ENCODE data around the gene VSIG10. TPM values are rescaled to one million over a fixed set of nuclear protein-coding genes. Genes with fewer than 3 reads are reported as not detected.

VSIG10 gene
- total RNA-seq, 1 donor from 2014 or later: 24.6 TPM

DNA sequence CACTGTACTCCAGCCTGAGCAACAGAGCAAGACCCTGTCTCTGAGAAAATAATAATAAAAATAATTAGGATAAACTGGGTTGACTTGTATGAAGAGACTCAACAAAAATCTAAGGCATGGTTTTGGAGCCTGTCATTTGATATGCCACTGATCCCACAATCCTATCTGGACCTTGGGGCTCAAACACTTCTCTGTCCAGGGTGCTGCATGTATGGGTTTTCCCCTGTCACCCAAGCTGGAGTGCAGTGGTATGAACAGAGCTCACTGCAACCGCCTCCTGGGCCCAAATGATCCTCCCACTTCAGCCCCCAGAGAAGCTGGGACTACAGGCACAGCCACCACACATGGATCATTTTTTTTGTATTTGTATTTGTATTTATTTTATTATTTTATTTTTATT, 5.3 kb upstream of the VSIG10 start:
- H3K4me3 ChIP-seq (ENCODE audit: low read depth, low read length): no peak overlapping the region
- no peak for TF ChIP-seq CTCF (conservative IDR thresholded peaks at IDR 0.05; ENCODE audit: low read depth, low read length)
- no peak for DNase-seq (ENCODE audit: low read depth)

- no peak for TF ChIP-seq CTCF (conservative IDR thresholded peaks at IDR 0.05; ENCODE audit: low read depth, low read length)
- DNase-seq (ENCODE audit: low read depth): no peak
- no peak overlapping the region for H3K4me3 ChIP-seq (ENCODE audit: low read depth, low read length)
Measured at GRCh38 chr12:118107694-118108093, 3.9 kb upstream of the VSIG10 start.

DNA sequence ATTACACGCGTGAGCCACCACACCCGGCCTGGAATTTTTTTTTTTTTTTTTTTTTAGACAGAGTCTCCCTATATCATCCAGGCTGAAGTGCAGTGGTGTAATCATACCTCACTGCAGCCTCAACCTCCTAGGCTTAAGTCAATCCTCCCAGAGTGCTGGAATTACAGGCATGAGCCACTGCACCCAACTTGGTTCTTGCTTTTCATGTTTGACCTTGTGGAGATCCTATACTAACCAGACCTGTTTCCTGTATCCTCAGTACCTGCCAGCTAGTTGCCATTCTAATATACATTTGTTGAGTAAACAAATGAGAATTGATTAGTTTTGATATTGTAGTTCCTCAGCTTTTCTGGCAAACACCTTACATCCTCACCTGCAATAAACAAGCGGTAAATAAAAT, 3.2 kb upstream of the VSIG10 start:
- no peak for DNase-seq (ENCODE audit: low read depth)
- no peak overlapping the region for H3K4me3 ChIP-seq (ENCODE audit: low read depth, low read length)
- no peak for TF ChIP-seq CTCF (conservative IDR thresholded peaks at IDR 0.05; ENCODE audit: low read depth, low read length)

- TF ChIP-seq CTCF (conservative IDR thresholded peaks at IDR 0.05; ENCODE audit: low read depth, low read length): no peak
- no peak for DNase-seq (ENCODE audit: low read depth)
Measured at GRCh38 chr12:118103201-118103600, 610 bp downstream of the VSIG10 start.

GRCh38 chr12:118102609-118103008, 1.2 kb downstream of the VSIG10 start:
- DNase-seq (ENCODE audit: low read depth): no peak
- TF ChIP-seq CTCF (conservative IDR thresholded peaks at IDR 0.05; ENCODE audit: low read depth, low read length): no peak
- H3K4me3 ChIP-seq (ENCODE audit: low read depth, low read length): peak overlapping the region; percentile 88

More at GRCh38 chr12:118103201-118103600, 610 bp downstream of the VSIG10 start:
- peak overlapping the region; percentile 88 for H3K4me3 ChIP-seq (ENCODE audit: low read depth, low read length)

GRCh38 chr12:118102070-118102469, 1.7 kb downstream of the VSIG10 start:
- peak overlapping the region; percentile 88 for H3K4me3 ChIP-seq (ENCODE audit: low read depth, low read length)
- peak; percentile 61 for DNase-seq (ENCODE audit: low read depth)
- no peak for TF ChIP-seq CTCF (conservative IDR thresholded peaks at IDR 0.05; ENCODE audit: low read depth, low read length)

DNA sequence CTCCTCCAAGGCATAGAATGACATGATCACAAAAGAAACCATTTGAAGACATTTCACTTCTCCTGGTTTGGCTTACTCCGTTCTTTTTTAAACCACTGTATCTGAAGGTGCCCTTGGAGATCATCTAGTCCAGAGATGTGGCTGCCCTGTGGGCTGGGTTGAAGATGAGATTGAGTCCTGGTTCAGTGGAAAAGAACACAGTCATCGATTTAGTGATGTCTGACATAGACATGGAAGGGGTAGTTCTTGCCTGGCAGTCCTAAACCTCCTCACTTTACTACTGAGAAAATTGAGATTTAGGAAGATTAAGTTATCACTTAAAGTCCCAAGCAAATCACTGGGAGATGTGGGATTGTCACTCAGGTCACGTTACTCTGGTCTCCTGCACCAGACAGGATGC, 2.8 kb downstream of the VSIG10 start:
- TF ChIP-seq CTCF (conservative IDR thresholded peaks at IDR 0.05; ENCODE audit: low read depth, low read length): no peak
- no peak for DNase-seq (ENCODE audit: low read depth)
- no peak overlapping the region for H3K4me3 ChIP-seq (ENCODE audit: low read depth, low read length)
